ENCODE data around the gene GOLGA8O. TPM values are rescaled to one million over a fixed set of nuclear protein-coding genes. Genes with fewer than 3 reads are reported as not detected.

Gene GOLGA8O, protein sequence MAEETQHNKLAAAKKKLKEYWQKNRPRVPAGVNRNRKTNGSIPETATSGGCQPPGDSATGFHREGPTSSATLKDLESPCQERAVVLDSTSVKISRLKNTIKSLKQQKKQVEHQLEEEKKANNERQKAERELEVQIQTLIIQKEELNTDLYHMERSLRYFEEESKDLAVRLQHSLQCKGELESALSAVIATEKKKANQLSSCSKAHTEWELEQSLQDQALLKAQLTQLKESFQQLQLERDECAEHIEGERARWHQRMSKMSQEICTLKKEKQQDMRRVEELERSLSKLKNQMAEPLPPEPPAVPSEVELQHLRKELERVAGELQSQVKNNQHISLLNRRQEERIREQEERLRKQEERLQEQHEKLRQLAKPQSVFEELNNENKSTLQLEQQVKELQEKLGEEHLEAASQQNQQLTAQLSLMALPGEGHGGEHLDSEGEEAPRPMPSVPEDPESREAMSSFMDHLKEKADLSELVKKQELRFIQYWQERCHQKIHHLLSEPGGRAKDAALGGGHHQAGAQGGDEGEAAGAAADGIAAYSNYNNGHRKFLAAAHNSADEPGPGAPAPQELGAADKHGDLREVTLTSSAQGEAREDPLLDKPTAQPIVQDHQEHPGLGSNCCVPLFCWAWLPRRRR
- under 1 TPM; 0.67 to 0.69 TPM for total RNA-seq

DNA sequence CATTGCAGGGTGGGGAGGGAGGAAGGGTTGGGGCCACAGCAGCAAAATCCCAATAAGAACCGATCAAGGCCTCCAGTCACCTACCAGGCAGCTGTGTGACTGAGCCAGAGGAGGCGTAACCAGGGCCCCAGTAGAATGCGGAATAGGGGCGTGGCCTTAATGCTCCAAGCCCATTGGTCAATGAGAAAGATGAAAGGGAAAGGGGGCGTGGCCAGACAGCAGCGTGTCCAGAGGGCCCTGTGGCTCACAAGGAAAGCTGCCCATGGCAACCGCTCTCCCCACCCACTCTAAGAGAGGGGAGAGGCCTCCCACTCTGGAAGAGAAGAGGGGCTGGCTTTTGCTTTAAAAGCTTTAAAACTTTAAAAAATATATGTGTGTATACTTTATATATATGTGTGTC is at the start of gene GOLGA8O:
TSS of gene GOLGA8O (minus strand) at position 101 of the 400 bp plus-strand sequence. CDS start at position 3, 98 bp downstream.

DNA sequence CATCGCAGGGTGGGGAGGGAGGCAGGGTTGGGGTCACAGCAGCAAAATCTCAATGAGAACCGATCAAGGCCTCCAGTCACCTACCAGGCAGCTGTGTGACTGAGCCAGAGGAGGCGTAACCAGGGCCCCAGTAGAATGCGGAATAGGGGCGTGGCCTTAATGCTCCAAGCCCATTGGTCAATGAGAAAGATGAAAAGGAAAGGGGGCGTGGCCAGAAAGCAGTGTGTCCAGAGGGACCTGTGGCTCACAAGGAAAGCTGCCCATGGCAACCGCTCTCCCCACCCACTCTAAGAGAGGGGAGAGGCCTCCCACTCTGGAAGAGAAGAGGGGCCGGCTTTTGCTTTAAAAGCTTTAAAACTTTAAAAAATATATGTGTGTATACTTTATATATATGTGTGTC is 52.2 kb downstream of the GOLGA8O start, which contains the start of gene GOLGA8K:
TSS of gene GOLGA8K (minus strand) at position 101 of the 400 bp plus-strand sequence. CDS start at position 3, 98 bp downstream.

Small RNA genes within 50 kb of the gene (small RNA-seq; reads per million reads assigned to genes)
- gene AC135983.5 (0 reads per million in 2 donors), gene RF00096 (0 reads per million in 2 donors), gene RN7SL539P (0 reads per million in 2 donors)

Other genes starting within 250 kb of the GOLGA8O start
- under 1 TPM in 1 of 2 donors, not detected in 1; under 0.01 TPM for gene GOLGA8K, start 52.3 kb downstream of the GOLGA8O start, total RNA-seq
- 1 to 10 TPM in 1 of 2 donors, under 1 TPM in 1; 0.33 to 3.4 TPM for gene GOLGA8N, start 137.8 kb upstream of the GOLGA8O start, total RNA-seq
- 10 to 100 TPM in 1 of 2 donors, 1 to 10 TPM in 1; 10.0 to 23.6 TPM for gene ARHGAP11A, start 159.9 kb upstream of the GOLGA8O start, total RNA-seq
- under 1 TPM; 0.33 to 0.69 TPM for gene SCG5, start 186.1 kb upstream of the GOLGA8O start, total RNA-seq

All from melanocyte of skin (primary cell).